GM12892 (cell line): ENCODE data around the gene ADAM29.
"Not testable (repeated sequence)": the region's sequence is repeated elsewhere in the genome, so short reads cannot be mapped to it uniquely, and the experiment has no call there.

ENCODE experiments used
- POLR2AphosphoS5 ChIP-seq: IDR thresholded peaks from 2 replicates; pipeline ENCODE4 v1.6.1; 2011; ENCODE audit warnings: low read depth, low read length, control low read depth
- TAF1 ChIP-seq: IDR thresholded peaks from 2 replicates; pipeline ENCODE4 v1.6.1; 2011; ENCODE audit warnings: low read depth, mild to moderate bottlenecking, control low read depth, low read length, borderline replicate concordance

- not testable (repeated sequence) for TF ChIP-seq TAF1, POLR2AphosphoS5
These were observed 65.7 kb downstream of the ADAM29 start for GRCh38 chr4:174983870-174984269.
